ENCODE data around the gene ABLIM2. TPM values are rescaled to one million over a fixed set of nuclear protein-coding genes. Genes with fewer than 3 reads are reported as not detected.

ABLIM2 gene
- total RNA-seq, 1 experiment from 2014 or later, result 1.0 TPM

- H3K36me3 Mint-ChIP-seq (ENCODE audit: insufficient read depth in 1 of 3, low read depth in 3 of 3), result no peaks in the 10 kb centered on the region
- H3K23me2 ChIP-seq (ENCODE audit: insufficient read length, low read depth, low read length, poor library complexity, severe bottlenecking), result no peaks in the 10 kb centered on the region
- no peak overlapping the region for H3K4me3 Mint-ChIP-seq
- no peak overlapping the region for H2BK12ac ChIP-seq (ENCODE audit: insufficient read length, low read depth, low read length)
- H2BK120ac ChIP-seq (ENCODE audit: low read depth, low read length, poor library complexity, severe bottlenecking), result no peak overlapping the region
- peaks cover 6 to 9% of the 10 kb centered on the region in 2 experiments; a peak in 3 of 4 replicates for H3K4me1 Mint-ChIP-seq
- H3K79me2 ChIP-seq (ENCODE audit: insufficient read depth, low read length), result no peaks in the 10 kb centered on the region
- no peak overlapping the region for H3K18ac ChIP-seq (ENCODE audit: insufficient read length, low read depth, low read length)
- no peak overlapping the region for H3K4me2 ChIP-seq (ENCODE audit: insufficient read depth, insufficient read length, low read length)
- H3T11ph ChIP-seq (ENCODE audit: low read length), result no peak overlapping the region
- H3K56ac ChIP-seq (ENCODE audit: insufficient read length, low read depth, low read length), result no peak overlapping the region
- 0 out of 7 replicates have a peak overlapping the region, but pooled peaks of 1 of the 3 experiments have one; percentile 44 for H3K27ac Mint-ChIP-seq
- no peaks in the 10 kb centered on the region for H4K20me1 ChIP-seq (ENCODE audit: control insufficient read depth, insufficient read depth, insufficient read length)
- H3K14ac ChIP-seq (ENCODE audit: insufficient read depth, low read length), result no peak overlapping the region
- H2BK5ac ChIP-seq (ENCODE audit: insufficient read length, low read length), result no peak overlapping the region
- H3K27me3 ChIP-seq (ENCODE audit: insufficient read depth, low read length), result no peaks in the 10 kb centered on the region
- H4K8ac ChIP-seq (replicated peaks; ENCODE audit: insufficient read length, low read depth, low read length), result no peak overlapping the region
- no peak overlapping the region for H2AK5ac ChIP-seq (ENCODE audit: insufficient read length, low read length)
- H3K79me1 ChIP-seq (ENCODE audit: insufficient read depth, low read depth, low read length, poor library complexity, severe bottlenecking), result no peaks in the 10 kb centered on the region
- no peak overlapping the region for H4K5ac ChIP-seq (ENCODE audit: insufficient read length, low read depth, low read length)
- no peaks in the 10 kb centered on the region for H3K27me3 Mint-ChIP-seq (ENCODE audit: low read depth)
- H3K4me1 ChIP-seq (ENCODE audit: insufficient read depth, low read length), result no peaks in the 10 kb centered on the region
- no peak for TF ChIP-seq CTCF (conservative IDR thresholded peaks at IDR 0.05)
- no peaks in the 10 kb centered on the region for H3K9me3 Mint-ChIP-seq
- H3K4ac ChIP-seq (ENCODE audit: low read depth, low read length), result no peak overlapping the region
- H3K23ac ChIP-seq (ENCODE audit: insufficient read length, low read depth, low read length), result no peak overlapping the region
- DNase-seq, result no peak
- no peak overlapping the region for H2AFZ ChIP-seq (ENCODE audit: low read length)
- no peaks in the 10 kb centered on the region for H3K9me3 ChIP-seq (ENCODE audit: control insufficient read depth, low read depth, low read length)
- no CpG with 5 or more reads among the region's 23 CpGs for WGBS (ENCODE audit: extremely low coverage, insufficient read length, low lambda C conversion rate)
- no peak overlapping the region for H4K91ac ChIP-seq (ENCODE audit: insufficient read length, low read depth, low read length)
- H2BK20ac ChIP-seq (ENCODE audit: low read depth, low read length, poor library complexity, severe bottlenecking), result no peak overlapping the region
- H2BK15ac ChIP-seq (ENCODE audit: low read depth, low read length), result no peak overlapping the region
- no peak overlapping the region for H3K27ac ChIP-seq (ENCODE audit: insufficient read length, low read depth, low read length)
- H3K9ac ChIP-seq (ENCODE audit: extremely low read depth, insufficient read length, low read length), result no peak overlapping the region
These were observed 32.6 kb upstream of the ABLIM2 start for GRCh38 chr4:8191136-8191747.
